Activated naive CD4-positive, alpha-beta T cell treated with anti-CD3 and anti-CD28 coated beads, Interleukin-2, amount 50 U/mL, for 72 hours (primary cell): Measurements from ENCODE around the gene IDI1. TPM values are rescaled to one million over a fixed set of nuclear protein-coding genes. Genes with fewer than 3 reads are reported as not detected.
"Not testable (repeated sequence)": the region's sequence is repeated elsewhere in the genome, so short reads cannot be mapped to it uniquely, and the experiment has no call there.

Experiments
- ATAC-seq, 2 donors: fragments of 150-1000 bp; cut with Tn5 transposase; 2 replicates each; pipeline ENCODE4 v1.10.0; 2021; ENCODE audit warnings: mild to moderate bottlenecking in 2 of 2, moderate library complexity in 2 of 2
- DNase-seq, 2 donors: peaks; one replicate each; pipeline ENCODE4 v3.0.0; 2021 to 2022; ENCODE audit warnings: low spot score in 2 of 2
- H3K27ac Mint-ChIP-seq, 2 donors: one replicate each; pipeline ENCODE4 v1.8.0; 2022; ENCODE audit warnings: mild to moderate bottlenecking in 2 of 2, mixed read lengths in 2 of 2
- H3K36me3 Mint-ChIP-seq, 2 donors: one replicate each; pipeline ENCODE4 v1.8.0; 2022; ENCODE audit warnings: mixed read lengths in 2 of 2
- H3K9me3 Mint-ChIP-seq, 2 donors: one replicate each; pipeline ENCODE4 v1.8.0; 2022; ENCODE audit warnings: mixed read lengths in 2 of 2
- total RNA-seq, 2 donors: library from RNA; stranded (reverse); gene quantifications; one replicate each; pipeline ENCODE4 v1.2.3, GENCODE V29; 2022

The IDI1 gene
- total RNA-seq, 2 donors from 2014 or later = 52.6 to 81.1 TPM

- H3K27ac Mint-ChIP-seq = no peak overlapping the region
- no peaks in the 10 kb centered on the region for H3K9me3 Mint-ChIP-seq
- H3K36me3 Mint-ChIP-seq = peaks cover 9 to 15% of the 10 kb centered on the region in 2 donors
- ATAC-seq = no peak
- no peak for DNase-seq
Observed at GRCh38 chr10:1022413-1022812, 26.5 kb downstream of the IDI1 start.

DNA sequence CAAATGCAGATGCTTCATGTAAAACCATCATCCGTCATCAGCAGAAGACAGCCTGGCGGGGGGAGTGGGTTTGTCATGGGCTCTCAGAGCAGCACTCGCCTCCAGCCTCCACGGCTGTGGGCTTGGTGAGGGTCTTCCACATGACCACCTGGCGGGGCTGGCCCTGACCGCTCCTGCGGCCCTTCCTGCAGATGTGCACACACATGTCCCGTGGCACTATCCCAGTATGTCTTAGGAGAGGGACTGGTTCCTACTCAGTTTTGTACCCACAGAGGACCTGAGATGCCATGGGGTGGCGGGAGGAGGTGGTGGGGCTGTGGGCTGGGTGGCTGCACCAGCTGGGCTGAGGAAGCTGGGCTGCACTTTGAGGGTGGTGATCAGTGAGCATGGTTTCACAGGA is 28.0 kb downstream of the IDI1 start:
- no peak for DNase-seq
- Mint-ChIP-seq H3K27ac (no peak overlapping the region), H3K36me3 (peaks cover 16 to 23% of the 10 kb centered on the region in 2 donors), H3K9me3 (no peaks in the 10 kb centered on the region)
- ATAC-seq = no peak

GRCh38 chr10:1020460-1020859 is 28.5 kb downstream of the IDI1 start:
- Mint-ChIP-seq H3K36me3 (peaks cover 16 to 23% of the 10 kb centered on the region in 2 donors), H3K9me3 (no peaks in the 10 kb centered on the region), H3K27ac (peak overlapping the region in 1 of 2 donors; percentile 62)
- no peak for ATAC-seq
- no peak for DNase-seq

DNA sequence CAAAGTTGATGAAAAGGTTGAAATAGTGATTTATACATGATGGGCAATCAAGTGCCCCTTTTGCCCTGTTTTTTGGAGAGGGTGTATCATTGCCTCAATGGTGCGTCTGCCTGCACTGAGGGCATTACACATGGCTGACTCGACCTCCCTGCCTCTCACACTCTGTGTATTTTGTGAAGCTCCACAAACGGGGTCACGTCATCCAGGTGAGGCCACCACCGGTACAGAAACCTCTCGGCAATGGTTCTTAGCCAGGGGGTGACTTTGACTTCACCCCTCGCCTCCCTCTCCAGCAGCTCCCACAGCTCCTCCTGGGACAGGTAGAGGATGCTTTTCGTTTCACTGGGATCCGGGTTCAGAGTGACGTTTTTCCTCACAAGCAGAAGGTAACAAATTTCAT is 29.6 kb downstream of the IDI1 start:
- DNase-seq (no peak), ATAC-seq (no peak)
- H3K36me3 Mint-ChIP-seq = peaks cover 16 to 28% of the 10 kb centered on the region in 2 donors
- peak overlapping the region in 1 of 2 donors; percentile 73 for H3K27ac Mint-ChIP-seq
- H3K9me3 Mint-ChIP-seq = no peaks in the 10 kb centered on the region

DNA sequence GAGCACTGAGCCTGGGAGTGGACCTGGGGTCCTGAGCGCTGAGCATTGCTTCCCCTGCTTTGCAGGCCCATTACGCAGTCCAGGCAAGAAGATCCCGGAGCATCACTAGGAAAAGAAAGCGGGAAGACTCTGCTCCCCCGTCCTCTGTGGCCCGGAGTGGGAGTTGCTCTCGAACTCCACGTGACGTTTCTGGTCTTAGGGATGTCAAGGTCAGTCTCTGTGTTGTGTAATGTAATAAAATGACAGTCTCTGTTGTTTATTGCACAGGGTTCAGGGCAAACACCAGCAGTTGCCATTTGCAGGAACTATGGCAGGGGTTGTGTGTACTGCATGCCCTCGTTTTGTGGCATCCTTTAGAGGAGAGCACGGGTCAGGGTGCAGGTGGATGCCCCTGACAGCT is 33.2 kb downstream of the IDI1 start:
- Mint-ChIP-seq H3K36me3 (peaks cover 24 to 58% of the 10 kb centered on the region in 2 donors), H3K27ac (peak overlapping the region in 1 of 2 donors; percentile 90), H3K9me3 (no peaks in the 10 kb centered on the region)
- ATAC-seq (no peak), DNase-seq (no peak)

DNA sequence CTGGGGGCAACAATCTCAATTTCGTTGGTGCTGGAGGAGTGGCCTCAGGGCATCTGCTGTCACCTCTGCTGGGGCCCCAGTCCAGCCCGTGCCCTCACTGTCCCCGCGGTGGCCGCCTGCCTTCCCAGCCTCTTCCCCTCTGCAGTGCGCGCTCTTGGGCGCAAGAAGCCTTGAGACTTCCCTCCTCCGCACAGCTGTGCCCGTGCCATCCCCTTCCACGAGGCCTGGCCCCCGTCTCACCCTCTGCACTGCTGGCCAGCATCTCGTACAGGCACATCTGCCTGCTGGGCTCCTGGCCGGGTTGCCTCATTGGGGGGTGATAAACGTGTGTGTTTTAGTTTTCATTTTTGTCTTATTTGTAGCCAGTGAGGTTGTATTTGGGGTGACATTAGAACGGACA is 37.2 kb downstream of the IDI1 start:
- H3K36me3 Mint-ChIP-seq = peaks cover 22 to 70% of the 10 kb centered on the region in 2 donors
- no peak for DNase-seq
- ATAC-seq = no peak
- H3K27ac Mint-ChIP-seq = peak overlapping the region in 1 of 2 donors; percentile 94
- no peaks in the 10 kb centered on the region for H3K9me3 Mint-ChIP-seq

- peaks cover 21 to 75% of the 10 kb centered on the region in 2 donors for H3K36me3 Mint-ChIP-seq
- no peaks in the 10 kb centered on the region for H3K9me3 Mint-ChIP-seq
- DNase-seq (no peak), ATAC-seq (no peak)
- peak overlapping the region in 1 of 2 donors; percentile 98 for H3K27ac Mint-ChIP-seq
Observed at GRCh38 chr10:1010703-1011102, 38.2 kb downstream of the IDI1 start.

- not testable (repeated sequence) for H3K9me3 Mint-ChIP-seq, DNase-seq
- ATAC-seq = peak in 1 of 2 donors; percentile 90
- peaks cover 21 to 79% of the 10 kb centered on the region in 2 donors for H3K36me3 Mint-ChIP-seq
- H3K27ac Mint-ChIP-seq = peak overlapping the region in 1 of 2 donors; percentile 98
Observed at GRCh38 chr10:1009947-1010346, 39.0 kb downstream of the IDI1 start.

- Mint-ChIP-seq H3K9me3 (no peaks in the 10 kb centered on the region), H3K36me3 (peaks cover 21 to 72% of the 10 kb centered on the region in 2 donors), H3K27ac (peak overlapping the region; percentile 51 to 97)
- DNase-seq (no peak), ATAC-seq (no peak)
Observed at GRCh38 chr10:1009071-1009494, 39.8 kb downstream of the IDI1 start.

DNA sequence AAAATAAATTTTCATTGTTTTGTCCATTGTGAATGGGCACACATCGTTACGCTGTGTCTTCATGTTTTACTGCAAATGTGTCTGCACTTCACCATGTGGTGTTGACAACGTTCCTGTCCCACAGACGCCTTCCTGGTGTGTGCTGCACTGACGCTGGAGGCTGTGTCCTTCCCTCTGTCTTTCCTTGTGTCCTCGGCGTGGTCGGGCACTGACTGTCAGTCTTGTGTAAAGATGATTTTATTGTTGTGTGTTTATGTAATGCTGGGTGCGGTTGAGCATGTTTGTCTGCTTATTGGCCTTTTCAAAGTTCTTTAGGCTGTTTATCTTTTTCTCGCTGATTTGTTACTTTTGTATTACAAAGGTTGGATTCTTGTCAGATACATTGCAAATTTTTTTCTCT is 41.3 kb downstream of the IDI1 start:
- Mint-ChIP-seq H3K9me3 (no peaks in the 10 kb centered on the region), H3K36me3 (peaks cover 36 to 72% of the 10 kb centered on the region in 2 donors), H3K27ac (peak overlapping the region in 1 of 2 donors; percentile 77)
- no peak for ATAC-seq
- DNase-seq = no peak

- ATAC-seq (no peak), DNase-seq (no peak)
- H3K9me3 Mint-ChIP-seq = no peaks in the 10 kb centered on the region
- peak overlapping the region in 1 of 2 donors; percentile 48 for H3K27ac Mint-ChIP-seq
- H3K36me3 Mint-ChIP-seq = peaks cover 36 to 69% of the 10 kb centered on the region in 2 donors
Observed at GRCh38 chr10:1006573-1006972, 42.3 kb downstream of the IDI1 start.

DNA sequence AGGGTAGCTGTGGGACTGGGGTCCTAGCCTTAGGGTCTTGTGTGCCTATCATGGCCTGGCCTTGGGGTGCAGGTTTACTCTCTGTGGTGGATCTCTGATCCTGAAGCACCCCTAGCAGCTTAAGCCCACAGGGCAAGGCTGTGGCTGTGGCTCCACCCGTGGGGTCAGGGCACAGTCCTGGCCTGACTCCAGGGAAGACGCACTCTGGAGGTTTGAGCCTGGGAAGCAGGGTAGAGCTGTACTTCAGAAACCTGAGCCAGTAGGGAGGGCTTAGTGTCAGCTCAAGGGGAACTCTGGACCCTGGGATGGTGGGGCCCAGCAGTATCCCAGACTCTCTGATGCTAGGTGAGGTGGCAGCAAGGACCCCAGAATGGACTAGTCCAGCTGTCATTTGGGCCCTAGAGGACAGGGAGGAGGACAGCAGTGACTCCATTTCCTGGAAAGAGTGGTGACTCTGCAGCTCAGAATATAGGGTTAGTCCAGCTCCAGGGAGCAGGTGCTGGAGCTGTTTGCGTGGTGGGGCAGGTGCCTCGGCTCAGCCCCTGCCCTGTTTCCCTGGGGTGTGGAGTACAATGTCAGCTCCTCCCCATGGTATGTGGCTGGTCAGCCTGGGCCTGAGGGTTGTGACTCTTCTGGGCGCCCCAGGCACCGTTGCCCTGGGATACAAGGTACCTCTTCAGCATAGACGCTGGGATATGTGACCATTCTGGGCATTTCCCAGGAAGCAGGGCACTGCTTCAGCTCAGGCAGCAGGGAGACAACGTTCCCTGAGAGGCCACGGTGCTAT is 44.8 kb downstream of the IDI1 start:
- no peaks in the 10 kb centered on the region for H3K9me3 Mint-ChIP-seq
- ATAC-seq (peak in 1 of 2 donors; percentile 23), DNase-seq (no peak)
- H3K27ac Mint-ChIP-seq = peak overlapping the region in 1 of 2 donors; percentile 69
- peaks cover 43 to 61% of the 10 kb centered on the region in 2 donors for H3K36me3 Mint-ChIP-seq

- Mint-ChIP-seq H3K27ac (peak overlapping the region in 1 of 2 donors; percentile 44), H3K9me3 (no peaks in the 10 kb centered on the region), H3K36me3 (peaks cover 48 to 61% of the 10 kb centered on the region in 2 donors)
- no peak for ATAC-seq
- no peak for DNase-seq
Observed at GRCh38 chr10:1002425-1003006, 46.4 kb downstream of the IDI1 start.

DNA sequence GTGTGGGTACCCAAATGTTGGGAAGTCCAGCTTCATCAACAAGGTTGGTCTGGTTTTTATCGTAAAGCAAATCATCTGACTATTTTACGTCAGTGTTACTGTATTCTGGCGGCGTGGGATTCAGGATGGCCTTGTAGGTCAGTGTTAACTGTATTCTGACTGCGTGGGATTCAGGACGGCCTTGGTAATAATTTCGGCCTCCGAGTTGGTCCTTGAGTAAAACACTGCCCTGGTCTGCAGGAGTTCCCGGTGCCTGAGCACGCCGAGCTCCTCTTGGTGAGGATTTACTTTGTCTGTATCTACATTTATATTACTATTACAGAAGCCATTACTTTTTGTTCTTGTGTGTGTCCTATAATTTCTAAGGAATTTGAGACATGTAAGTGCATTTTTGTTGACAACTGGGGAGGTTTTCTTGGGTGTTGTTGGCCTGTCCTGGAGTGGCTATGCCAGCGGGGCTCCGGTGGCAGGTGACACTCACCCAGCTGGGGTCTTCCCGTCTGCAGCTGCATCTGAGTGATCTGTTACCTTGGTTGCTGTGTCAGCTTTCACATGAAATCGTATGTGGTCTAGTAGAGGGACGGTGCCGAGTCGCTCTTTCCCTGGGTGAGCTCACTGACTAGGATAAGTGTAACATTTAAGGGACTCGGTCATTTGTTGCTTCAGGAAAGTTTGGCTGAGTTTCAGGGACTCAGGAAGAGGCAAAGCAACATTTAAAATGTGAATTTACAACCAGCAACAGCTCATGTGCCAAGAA is 51.5 kb downstream of the IDI1 start:
- DNase-seq (no peak), ATAC-seq (no peak)
- no peaks in the 10 kb centered on the region for H3K9me3 Mint-ChIP-seq
- H3K27ac Mint-ChIP-seq = peak overlapping the region in 1 of 2 donors; percentile 23
- peaks cover 55 to 59% of the 10 kb centered on the region in 2 donors for H3K36me3 Mint-ChIP-seq

- Mint-ChIP-seq H3K27ac (no peak overlapping the region), H3K36me3 (peaks cover 44 to 51% of the 10 kb centered on the region in 2 donors), H3K9me3 (no peaks in the 10 kb centered on the region)
- ATAC-seq (no peak), DNase-seq (no peak)
Observed at GRCh38 chr10:996031-996430, 52.9 kb downstream of the IDI1 start.

DNA sequence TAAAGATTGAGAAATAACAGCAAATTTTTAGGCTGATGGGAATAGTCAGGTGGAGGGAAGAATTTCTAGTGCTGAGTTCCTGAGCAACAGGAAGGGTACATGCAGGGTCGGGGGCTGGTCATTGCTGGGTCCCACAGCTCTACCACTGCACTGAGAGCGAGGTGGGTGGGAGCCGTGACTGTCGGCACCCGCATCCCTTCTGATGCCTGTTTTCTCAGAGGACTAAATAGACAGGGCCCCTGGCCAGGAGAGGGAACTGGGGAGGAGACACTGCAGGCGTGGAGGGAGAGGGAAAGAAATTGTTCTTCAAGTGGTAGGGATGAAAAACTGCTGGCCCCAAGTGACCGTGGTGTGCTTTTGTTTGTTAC is 53.4 kb downstream of the IDI1 start:
- Mint-ChIP-seq H3K9me3 (no peaks in the 10 kb centered on the region), H3K27ac (peak overlapping the region in 1 of 2 donors; percentile 90), H3K36me3 (peaks cover 44 to 49% of the 10 kb centered on the region in 2 donors)
- ATAC-seq (no peak), DNase-seq (no peak)
